ENCODE results near the gene GLRA1.
"Not testable (repeated sequence)": the region's sequence is repeated elsewhere in the genome, so short reads cannot be mapped to it uniquely, and the experiment has no call there.

The GLRA1 gene

DNA sequence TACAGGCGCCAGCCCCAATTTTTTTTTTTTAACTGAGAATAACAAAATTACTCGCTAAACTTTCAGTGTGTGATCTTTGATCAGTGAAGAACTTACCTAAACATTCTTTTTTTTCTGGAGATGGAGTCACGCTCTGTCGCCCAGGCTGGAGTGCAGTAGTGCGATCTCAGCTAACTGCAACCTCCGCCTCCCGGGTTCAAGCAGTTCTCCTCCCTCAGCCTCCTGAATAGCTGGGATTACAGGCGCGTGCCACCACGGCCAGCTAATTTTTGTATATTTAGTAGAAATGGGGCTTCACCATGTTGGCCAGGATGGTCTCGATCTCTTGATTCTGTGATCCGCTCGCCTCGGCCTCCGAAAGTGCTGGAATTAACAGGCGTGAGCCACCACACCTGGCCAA, 141.0 kb downstream of the GLRA1 start:
- not testable (repeated sequence) for H3K27me3 ChIP-seq (ENCODE audit: control insufficient read depth, insufficient read depth, low read length); H3K36me3 ChIP-seq (ENCODE audit: control insufficient read depth, insufficient read depth, low read length); H3K4me1 ChIP-seq (ENCODE audit: control insufficient read depth, insufficient read depth, low read length); H3K9me3 ChIP-seq (ENCODE audit: control insufficient read depth, insufficient read depth, low read length); H3K9ac ChIP-seq (ENCODE audit: low read depth, low read length); H3K4me3 ChIP-seq (ENCODE audit: low read depth, low read length)

GRCh38 chr5:151781201-151781600, 143.4 kb downstream of the GLRA1 start:
- Histone ChIP-seq H3K9me3 (ENCODE audit: control insufficient read depth, insufficient read depth, low read length) (no peaks in the 10 kb centered on the region), H3K9ac (ENCODE audit: low read depth, low read length) (no peak overlapping the region), H3K4me1 (ENCODE audit: control insufficient read depth, insufficient read depth, low read length) (peaks cover 10% of the 10 kb centered on the region), H3K27me3 (ENCODE audit: control insufficient read depth, insufficient read depth, low read length) (no peaks in the 10 kb centered on the region), H3K36me3 (ENCODE audit: control insufficient read depth, insufficient read depth, low read length) (no peaks in the 10 kb centered on the region), H3K4me3 (ENCODE audit: low read depth, low read length) (no peak overlapping the region)

DNA sequence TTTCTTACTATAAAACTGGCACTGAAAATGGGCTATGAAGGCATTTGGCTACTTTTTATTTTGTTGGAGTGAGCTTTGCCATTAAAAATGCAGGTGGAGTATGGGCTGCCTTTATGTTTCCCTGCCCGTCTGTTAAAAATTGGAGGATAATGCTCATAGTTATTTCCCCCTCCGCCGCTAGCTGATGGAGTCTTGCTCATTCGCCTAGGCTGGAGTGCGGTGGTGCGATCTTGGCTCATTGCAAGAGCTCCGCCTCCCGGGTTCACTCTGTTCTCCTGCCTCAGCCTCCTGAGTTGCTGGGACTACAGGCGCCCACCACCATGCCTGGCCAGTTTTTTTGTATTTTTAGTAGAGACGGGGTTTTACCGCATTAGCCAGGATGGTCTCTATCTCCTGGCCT, 144.3 kb downstream of the GLRA1 start:
- Histone ChIP-seq H3K27me3 (ENCODE audit: control insufficient read depth, insufficient read depth, low read length) (no peaks in the 10 kb centered on the region), H3K36me3 (ENCODE audit: control insufficient read depth, insufficient read depth, low read length) (no peaks in the 10 kb centered on the region), H3K4me3 (ENCODE audit: low read depth, low read length) (no peak overlapping the region), H3K9ac (ENCODE audit: low read depth, low read length) (no peak overlapping the region), H3K9me3 (ENCODE audit: control insufficient read depth, insufficient read depth, low read length) (no peaks in the 10 kb centered on the region), H3K4me1 (ENCODE audit: control insufficient read depth, insufficient read depth, low read length) (peaks cover 14% of the 10 kb centered on the region)

DNA sequence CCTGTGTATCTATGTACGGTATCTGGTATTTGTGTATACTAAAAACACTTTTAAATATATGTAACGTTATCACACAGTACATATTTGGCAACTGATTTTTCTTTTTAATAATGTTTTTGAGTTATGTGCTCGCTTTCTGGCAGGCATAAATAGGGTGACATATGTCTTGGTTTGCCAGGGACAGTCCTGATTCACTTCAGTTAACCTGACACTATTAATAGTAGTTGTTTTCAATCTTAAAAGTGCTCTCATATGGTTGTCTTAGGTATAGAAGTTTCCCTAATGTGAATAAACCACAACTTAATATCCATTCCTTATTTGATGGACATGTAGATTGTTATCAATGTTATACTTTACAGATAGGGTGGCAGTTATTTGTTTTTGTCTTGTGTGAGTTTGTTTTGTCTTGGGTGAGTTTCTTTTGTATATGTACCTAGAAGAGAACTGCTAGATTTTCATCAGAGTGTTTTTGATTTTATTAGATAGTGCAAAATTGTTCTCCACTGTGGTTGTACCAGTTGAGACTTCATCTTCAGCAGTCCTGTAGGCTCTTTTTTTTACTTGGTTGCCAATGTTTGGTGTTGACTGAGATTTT, 145.0 kb downstream of the GLRA1 start:
- H3K9me3 ChIP-seq (ENCODE audit: control insufficient read depth, insufficient read depth, low read length), result no peaks in the 10 kb centered on the region
- no peak overlapping the region for H3K9ac ChIP-seq (ENCODE audit: low read depth, low read length)
- no peak overlapping the region for H3K4me3 ChIP-seq (ENCODE audit: low read depth, low read length)
- no peaks in the 10 kb centered on the region for H3K27me3 ChIP-seq (ENCODE audit: control insufficient read depth, insufficient read depth, low read length)
- H3K4me1 ChIP-seq (ENCODE audit: control insufficient read depth, insufficient read depth, low read length), result peaks cover 15% of the 10 kb centered on the region
- no peaks in the 10 kb centered on the region for H3K36me3 ChIP-seq (ENCODE audit: control insufficient read depth, insufficient read depth, low read length)

DNA sequence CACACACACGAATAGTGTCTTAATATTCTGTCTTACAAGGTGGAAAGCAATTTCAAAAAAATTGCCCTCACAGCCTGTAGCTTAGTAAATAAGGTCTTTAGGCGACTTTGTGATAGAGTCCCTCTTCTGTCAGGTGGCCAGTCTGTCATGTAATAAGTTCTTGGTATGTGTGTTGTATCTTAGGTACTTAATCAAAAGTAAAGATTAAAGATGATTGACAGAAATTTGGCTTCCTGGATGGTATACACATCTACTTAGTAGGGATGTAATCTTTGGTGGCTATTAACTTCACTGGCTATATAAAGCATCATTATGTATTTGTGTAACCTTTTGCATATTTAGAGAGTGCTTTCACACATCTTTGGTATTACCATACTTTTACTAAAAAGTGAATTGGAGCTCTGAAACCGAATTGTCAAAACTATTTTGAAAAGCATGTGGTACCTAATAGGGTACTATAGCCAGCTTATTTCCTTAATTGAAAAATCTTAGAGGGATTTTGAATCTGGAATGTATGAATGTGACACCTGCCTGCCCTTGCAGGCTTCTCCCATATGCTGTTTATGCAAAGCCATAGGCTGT, 149.5 kb downstream of the GLRA1 start:
- Histone ChIP-seq H3K4me1 (ENCODE audit: control insufficient read depth, insufficient read depth, low read length) (peaks cover 15% of the 10 kb centered on the region), H3K27me3 (ENCODE audit: control insufficient read depth, insufficient read depth, low read length) (no peaks in the 10 kb centered on the region), H3K9me3 (ENCODE audit: control insufficient read depth, insufficient read depth, low read length) (no peaks in the 10 kb centered on the region), H3K4me3 (ENCODE audit: low read depth, low read length) (peak overlapping the region; percentile 23), H3K9ac (ENCODE audit: low read depth, low read length) (no peak overlapping the region), H3K36me3 (ENCODE audit: control insufficient read depth, insufficient read depth, low read length) (peaks cover 2% of the 10 kb centered on the region)

- Histone ChIP-seq H3K9me3 (ENCODE audit: control insufficient read depth, insufficient read depth, low read length) (no peaks in the 10 kb centered on the region), H3K4me3 (ENCODE audit: low read depth, low read length) (peak overlapping the region; percentile 100), H3K36me3 (ENCODE audit: control insufficient read depth, insufficient read depth, low read length) (peaks cover 2% of the 10 kb centered on the region), H3K4me1 (ENCODE audit: control insufficient read depth, insufficient read depth, low read length) (peaks cover 15% of the 10 kb centered on the region), H3K9ac (ENCODE audit: low read depth, low read length) (no peak overlapping the region), H3K27me3 (ENCODE audit: control insufficient read depth, insufficient read depth, low read length) (no peaks in the 10 kb centered on the region)
Observed at GRCh38 chr5:151773951-151774350, 150.7 kb downstream of the GLRA1 start.

GRCh38 chr5:151772846-151773561, 151.6 kb downstream of the GLRA1 start:
- H3K36me3 ChIP-seq (ENCODE audit: control insufficient read depth, insufficient read depth, low read length), result peaks cover 2% of the 10 kb centered on the region
- peak overlapping the region; percentile 100 for H3K4me3 ChIP-seq (ENCODE audit: low read depth, low read length)
- no peaks in the 10 kb centered on the region for H3K9me3 ChIP-seq (ENCODE audit: control insufficient read depth, insufficient read depth, low read length)
- H3K9ac ChIP-seq (ENCODE audit: low read depth, low read length), result peak overlapping the region; percentile 96
- no peaks in the 10 kb centered on the region for H3K27me3 ChIP-seq (ENCODE audit: control insufficient read depth, insufficient read depth, low read length)
- H3K4me1 ChIP-seq (ENCODE audit: control insufficient read depth, insufficient read depth, low read length), result peaks cover 15% of the 10 kb centered on the region
